Measurements from ENCODE around the gene ATF7IP2. TPM values are rescaled to one million over a fixed set of nuclear protein-coding genes. Genes with fewer than 3 reads are reported as not detected.
A peak's percentile ranks its signal among the peaks of the same experiment; 100 is the strongest.

The ATF7IP2 gene
- total and polyA plus RNA-seq, 4 donors: 14.3 to 60.4 (median 30.1) TPM

- H3K9ac ChIP-seq (ENCODE audit: low read depth in 1 of 2, low read length in 2 of 2): no peak overlapping the region
- WGBS: no CpG with 5 or more reads among the region's 1 CpG
- H3K4me1 ChIP-seq (ENCODE audit: control insufficient read depth in 4 of 4, insufficient read depth in 4 of 4, low read length in 3 of 4): peaks cover 7 to 42% (median 25%) of the 10 kb centered on the region in 4 donors
- H3K9me3 ChIP-seq (ENCODE audit: control insufficient read depth in 4 of 4, low read length in 3 of 4): no peaks in the 10 kb centered on the region
- DNase-seq (ENCODE audit: low spot score): no peak
- H3K36me3 ChIP-seq (ENCODE audit: control insufficient read depth in 4 of 4, insufficient read depth in 3 of 4, low read depth in 1 of 4, low read length in 3 of 4): peaks cover 0 to 6% (median 1%) of the 10 kb centered on the region in 4 donors
- TF ChIP-seq CTCF (IDR thresholded peaks at IDR 0.05; ENCODE audit: low read depth, low read length, missing input control): no peak
- no peak for TF ChIP-seq JUND (IDR thresholded peaks at IDR 0.05)
- TF ChIP-seq YY1 (IDR thresholded peaks at IDR 0.05): no peak
- TF ChIP-seq RAD21 (IDR thresholded peaks at IDR 0.05): no peak
- no peak for TF ChIP-seq TAF1 (conservative IDR thresholded peaks at IDR 0.05)
- TF ChIP-seq, protein P1, sequence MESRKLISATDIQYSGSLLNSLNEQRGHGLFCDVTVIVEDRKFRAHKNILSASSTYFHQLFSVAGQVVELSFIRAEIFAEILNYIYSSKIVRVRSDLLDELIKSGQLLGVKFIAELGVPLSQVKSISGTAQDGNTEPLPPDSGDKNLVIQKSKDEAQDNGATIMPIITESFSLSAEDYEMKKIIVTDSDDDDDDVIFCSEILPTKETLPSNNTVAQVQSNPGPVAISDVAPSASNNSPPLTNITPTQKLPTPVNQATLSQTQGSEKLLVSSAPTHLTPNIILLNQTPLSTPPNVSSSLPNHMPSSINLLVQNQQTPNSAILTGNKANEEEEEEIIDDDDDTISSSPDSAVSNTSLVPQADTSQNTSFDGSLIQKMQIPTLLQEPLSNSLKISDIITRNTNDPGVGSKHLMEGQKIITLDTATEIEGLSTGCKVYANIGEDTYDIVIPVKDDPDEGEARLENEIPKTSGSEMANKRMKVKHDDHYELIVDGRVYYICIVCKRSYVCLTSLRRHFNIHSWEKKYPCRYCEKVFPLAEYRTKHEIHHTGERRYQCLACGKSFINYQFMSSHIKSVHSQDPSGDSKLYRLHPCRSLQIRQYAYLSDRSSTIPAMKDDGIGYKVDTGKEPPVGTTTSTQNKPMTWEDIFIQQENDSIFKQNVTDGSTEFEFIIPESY (IDR thresholded peaks at IDR 0.05): no peak
- no peak for TF ChIP-seq MAX (IDR thresholded peaks at IDR 0.05)
- TF ChIP-seq NR2F2 (IDR thresholded peaks at IDR 0.05): no peak
- TF ChIP-seq HNF4A (conservative IDR thresholded peaks at IDR 0.05): no peak
- TF ChIP-seq RXRA (IDR thresholded peaks at IDR 0.05): no peak
- TF ChIP-seq, protein P2, sequence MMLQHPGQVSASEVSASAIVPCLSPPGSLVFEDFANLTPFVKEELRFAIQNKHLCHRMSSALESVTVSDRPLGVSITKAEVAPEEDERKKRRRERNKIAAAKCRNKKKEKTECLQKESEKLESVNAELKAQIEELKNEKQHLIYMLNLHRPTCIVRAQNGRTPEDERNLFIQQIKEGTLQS (IDR thresholded peaks at IDR 0.05): no peak
- no peak overlapping the region for H3K4me3 ChIP-seq (ENCODE audit: low read depth in 1 of 3, low read length in 3 of 3)
- H3K27me3 ChIP-seq (ENCODE audit: control insufficient read depth in 4 of 4, insufficient read depth in 4 of 4, low read length in 3 of 4): no peaks in the 10 kb centered on the region
- peak overlapping the region; percentile 75 to 89 for H3K27ac ChIP-seq (ENCODE audit: low read depth in 1 of 2, low read length in 2 of 2)
Observed at GRCh38 chr16:10519297-10519696, 133.4 kb downstream of the ATF7IP2 start.

DNA sequence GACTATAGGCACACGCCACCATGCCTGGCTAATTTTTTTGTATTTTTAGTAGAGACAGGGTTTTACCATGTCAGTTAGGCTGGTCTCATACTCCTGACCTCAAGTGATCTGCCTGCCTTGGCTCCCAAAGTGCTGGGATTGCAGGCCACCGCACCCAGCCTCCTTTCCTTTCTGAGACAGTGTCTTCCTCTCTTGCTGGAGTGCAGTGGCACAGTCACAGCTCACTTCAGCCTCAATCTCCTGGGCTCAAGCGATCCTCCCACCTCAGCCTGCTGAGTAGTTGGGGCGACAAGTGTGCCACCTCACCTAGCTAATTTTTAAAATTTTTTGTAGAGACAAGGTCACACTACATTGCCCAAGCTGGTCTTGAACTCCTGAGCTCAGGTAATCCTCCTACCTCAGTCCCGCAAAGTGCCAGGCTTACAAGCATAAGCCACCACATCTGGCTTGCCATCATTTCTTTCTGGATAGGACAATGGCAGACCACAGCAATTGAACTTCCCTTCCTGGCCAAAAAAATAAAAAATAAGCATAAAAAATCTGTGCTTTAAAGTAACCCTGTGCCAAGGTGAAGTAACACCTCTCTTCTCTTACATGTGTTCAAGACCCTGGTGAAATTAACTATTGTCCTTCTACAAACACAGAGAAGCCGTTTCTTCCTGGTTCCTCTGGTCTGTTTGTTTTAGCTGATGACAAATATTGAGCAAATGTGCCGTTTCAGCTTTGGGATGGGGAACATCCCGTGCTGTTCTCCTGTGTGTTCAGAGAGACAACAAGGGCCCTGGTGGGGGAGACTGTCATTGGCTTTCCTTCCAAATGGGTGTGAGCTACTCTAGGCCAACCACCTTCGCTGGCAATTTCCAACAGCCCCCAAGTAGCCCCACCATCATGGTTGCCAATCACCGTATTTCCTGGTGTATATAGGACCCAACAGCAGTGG, 134.3 kb downstream of the ATF7IP2 start:
- Histone ChIP-seq H3K9ac (ENCODE audit: low read depth in 1 of 2, low read length in 2 of 2) (peak overlapping the region in 1 of 2 donors; percentile 49), H3K36me3 (ENCODE audit: control insufficient read depth in 4 of 4, insufficient read depth in 3 of 4, low read depth in 1 of 4, low read length in 3 of 4) (peaks cover 0 to 7% (median 2%) of the 10 kb centered on the region in 4 donors), H3K4me1 (ENCODE audit: control insufficient read depth in 4 of 4, insufficient read depth in 4 of 4, low read length in 3 of 4) (peaks cover 7 to 35% (median 22%) of the 10 kb centered on the region in 4 donors), H3K27ac (ENCODE audit: low read depth in 1 of 2, low read length in 2 of 2) (peak overlapping the region; percentile 75 to 89), H3K27me3 (ENCODE audit: control insufficient read depth in 4 of 4, insufficient read depth in 4 of 4, low read length in 3 of 4) (no peaks in the 10 kb centered on the region), H3K9me3 (ENCODE audit: control insufficient read depth in 4 of 4, low read length in 3 of 4) (no peaks in the 10 kb centered on the region), H3K4me3 (ENCODE audit: low read depth in 1 of 3, low read length in 3 of 3) (no peak overlapping the region)
- no peak for DNase-seq (ENCODE audit: low spot score)
- WGBS: 35% methylated on average over 10 of the region's 10 CpGs
- TF ChIP-seq MAX (IDR thresholded peaks at IDR 0.05) (peak; percentile 96), JUND (IDR thresholded peaks at IDR 0.05) (peak; percentile 66 to 87), RXRA (IDR thresholded peaks at IDR 0.05) (peak; percentile 92 to 94), HNF4A (conservative IDR thresholded peaks at IDR 0.05) (peak; percentile 74 to 77), TAF1 (conservative IDR thresholded peaks at IDR 0.05) (no peak), GABPA (IDR thresholded peaks at IDR 0.05 in 1 of 2, conservative IDR thresholded peaks at IDR 0.05 in 1 of 2) (peak in 1 of 2 donors; percentile 30), HNF4G (IDR thresholded peaks at IDR 0.05) (no peak), RAD21 (IDR thresholded peaks at IDR 0.05) (peak; percentile 45 to 55), SP1 (IDR thresholded peaks at IDR 0.05) (peak; percentile 99), YY1 (IDR thresholded peaks at IDR 0.05) (peak; percentile 86), FOXA2 (IDR thresholded peaks at IDR 0.05) (peak; percentile 86), FOXA1 (IDR thresholded peaks at IDR 0.05) (peak; percentile 88), EGR1 (IDR thresholded peaks at IDR 0.05; ENCODE audit: low read depth in 2 of 2) (peak; percentile 80 to 85), NR2F2 (IDR thresholded peaks at IDR 0.05) (peak; percentile 24)
- TF ChIP-seq, protein P1 (IDR thresholded peaks at IDR 0.05): peak; percentile 81
- TF ChIP-seq, protein P3, sequence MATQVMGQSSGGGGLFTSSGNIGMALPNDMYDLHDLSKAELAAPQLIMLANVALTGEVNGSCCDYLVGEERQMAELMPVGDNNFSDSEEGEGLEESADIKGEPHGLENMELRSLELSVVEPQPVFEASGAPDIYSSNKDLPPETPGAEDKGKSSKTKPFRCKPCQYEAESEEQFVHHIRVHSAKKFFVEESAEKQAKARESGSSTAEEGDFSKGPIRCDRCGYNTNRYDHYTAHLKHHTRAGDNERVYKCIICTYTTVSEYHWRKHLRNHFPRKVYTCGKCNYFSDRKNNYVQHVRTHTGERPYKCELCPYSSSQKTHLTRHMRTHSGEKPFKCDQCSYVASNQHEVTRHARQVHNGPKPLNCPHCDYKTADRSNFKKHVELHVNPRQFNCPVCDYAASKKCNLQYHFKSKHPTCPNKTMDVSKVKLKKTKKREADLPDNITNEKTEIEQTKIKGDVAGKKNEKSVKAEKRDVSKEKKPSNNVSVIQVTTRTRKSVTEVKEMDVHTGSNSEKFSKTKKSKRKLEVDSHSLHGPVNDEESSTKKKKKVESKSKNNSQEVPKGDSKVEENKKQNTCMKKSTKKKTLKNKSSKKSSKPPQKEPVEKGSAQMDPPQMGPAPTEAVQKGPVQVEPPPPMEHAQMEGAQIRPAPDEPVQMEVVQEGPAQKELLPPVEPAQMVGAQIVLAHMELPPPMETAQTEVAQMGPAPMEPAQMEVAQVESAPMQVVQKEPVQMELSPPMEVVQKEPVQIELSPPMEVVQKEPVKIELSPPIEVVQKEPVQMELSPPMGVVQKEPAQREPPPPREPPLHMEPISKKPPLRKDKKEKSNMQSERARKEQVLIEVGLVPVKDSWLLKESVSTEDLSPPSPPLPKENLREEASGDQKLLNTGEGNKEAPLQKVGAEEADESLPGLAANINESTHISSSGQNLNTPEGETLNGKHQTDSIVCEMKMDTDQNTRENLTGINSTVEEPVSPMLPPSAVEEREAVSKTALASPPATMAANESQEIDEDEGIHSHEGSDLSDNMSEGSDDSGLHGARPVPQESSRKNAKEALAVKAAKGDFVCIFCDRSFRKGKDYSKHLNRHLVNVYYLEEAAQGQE (IDR thresholded peaks at IDR 0.05): peak; percentile 77
- TF ChIP-seq, protein P2 (IDR thresholded peaks at IDR 0.05): peak; percentile 61
